RWPE1 (cell line): ENCODE data around the gene ZNF134.

ENCODE experiments used
- CTCF ChIA-PET: fragments of 350-600 bp; sonication (Branson Sonifier 250); formaldehyde crosslinking; extraction: SDS; loops from one replicate; lab custom pipeline; 2021; lab: Yijun Ruan, JAX
- POLR2A ChIA-PET: fragments of 400-600 bp; formaldehyde crosslinking; extraction: SDS; loops from one replicate; lab custom pipeline; 2020; ENCODE audit warnings: antibody characterized with exemption; ENCODE audit not compliant: low non-redundant PET; lab: Yijun Ruan, JAX
- DNase-seq: peaks from one replicate; pipeline ENCODE4 v3.0.0; 2012; ENCODE audit warnings: low spot score
- H3K27ac ChIP-seq: fragments of 450-650 bp; 2 replicates; pipeline ENCODE4 v1.5.1; 2017
- TF ChIP-seq, protein P1 (sequence below): fragments of 450-650 bp; conservative IDR thresholded peaks from 2 replicates; pipeline ENCODE4 v1.5.1; 2017; ENCODE audit warnings: low read depth, mild to moderate bottlenecking

Gene ZNF134

DNA sequence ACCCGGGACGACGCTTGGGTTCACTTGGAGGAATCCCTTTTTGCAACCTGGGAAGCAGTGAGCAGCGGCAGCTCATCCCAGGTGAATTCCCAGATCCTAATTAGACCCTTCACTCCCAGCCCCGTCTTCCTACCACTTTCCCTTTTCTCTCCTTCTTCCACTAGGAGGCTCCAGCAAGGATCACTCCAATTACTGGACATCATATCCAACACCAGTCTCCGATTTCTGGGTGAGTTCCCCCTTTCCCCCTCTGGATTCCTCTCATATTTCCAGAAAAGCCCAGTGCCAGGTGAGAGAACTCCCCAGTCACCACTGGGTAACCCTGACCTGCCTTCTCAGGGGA lies 37.6 kb downstream of the ZNF134 start:
- DNase-seq = no peak
- POLR2A ChIA-PET = no interaction called here
- 0 out of 2 replicates have a peak overlapping the region, but pooled peaks have one; percentile 5 for H3K27ac ChIP-seq
- TF ChIP-seq, protein P1, sequence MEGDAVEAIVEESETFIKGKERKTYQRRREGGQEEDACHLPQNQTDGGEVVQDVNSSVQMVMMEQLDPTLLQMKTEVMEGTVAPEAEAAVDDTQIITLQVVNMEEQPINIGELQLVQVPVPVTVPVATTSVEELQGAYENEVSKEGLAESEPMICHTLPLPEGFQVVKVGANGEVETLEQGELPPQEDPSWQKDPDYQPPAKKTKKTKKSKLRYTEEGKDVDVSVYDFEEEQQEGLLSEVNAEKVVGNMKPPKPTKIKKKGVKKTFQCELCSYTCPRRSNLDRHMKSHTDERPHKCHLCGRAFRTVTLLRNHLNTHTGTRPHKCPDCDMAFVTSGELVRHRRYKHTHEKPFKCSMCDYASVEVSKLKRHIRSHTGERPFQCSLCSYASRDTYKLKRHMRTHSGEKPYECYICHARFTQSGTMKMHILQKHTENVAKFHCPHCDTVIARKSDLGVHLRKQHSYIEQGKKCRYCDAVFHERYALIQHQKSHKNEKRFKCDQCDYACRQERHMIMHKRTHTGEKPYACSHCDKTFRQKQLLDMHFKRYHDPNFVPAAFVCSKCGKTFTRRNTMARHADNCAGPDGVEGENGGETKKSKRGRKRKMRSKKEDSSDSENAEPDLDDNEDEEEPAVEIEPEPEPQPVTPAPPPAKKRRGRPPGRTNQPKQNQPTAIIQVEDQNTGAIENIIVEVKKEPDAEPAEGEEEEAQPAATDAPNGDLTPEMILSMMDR = no peak
- CTCF ChIA-PET = interaction anchor here (0.7 kb wide), 1 partner anchor 19 kb away, joined by 3 read pairs; no protein-coding TSS in a partner anchor

DNA sequence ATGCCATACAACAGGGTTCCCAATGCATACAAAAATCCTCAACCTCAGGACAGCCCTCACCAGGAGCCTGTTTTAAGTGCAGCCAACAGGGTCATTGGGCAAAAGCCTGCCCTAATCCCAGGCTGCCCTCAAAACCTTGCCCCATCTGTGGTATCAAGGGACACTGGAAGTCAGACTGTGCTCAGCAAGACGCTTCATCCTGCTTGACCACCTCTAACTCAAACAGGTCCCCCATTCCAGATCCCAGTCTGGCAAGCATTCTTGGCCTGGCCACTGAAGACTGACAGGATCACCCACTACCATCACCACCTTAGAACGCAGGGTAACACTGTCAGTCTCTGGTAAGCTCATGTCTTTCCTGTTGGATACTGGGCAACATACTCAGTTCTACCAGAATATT lies 39.6 kb downstream of the ZNF134 start:
- POLR2A ChIA-PET = no interaction called here
- no peak overlapping the region for H3K27ac ChIP-seq
- TF ChIP-seq, protein P1 = no peak
- no peak for DNase-seq
- CTCF ChIA-PET = no interaction called here

DNA sequence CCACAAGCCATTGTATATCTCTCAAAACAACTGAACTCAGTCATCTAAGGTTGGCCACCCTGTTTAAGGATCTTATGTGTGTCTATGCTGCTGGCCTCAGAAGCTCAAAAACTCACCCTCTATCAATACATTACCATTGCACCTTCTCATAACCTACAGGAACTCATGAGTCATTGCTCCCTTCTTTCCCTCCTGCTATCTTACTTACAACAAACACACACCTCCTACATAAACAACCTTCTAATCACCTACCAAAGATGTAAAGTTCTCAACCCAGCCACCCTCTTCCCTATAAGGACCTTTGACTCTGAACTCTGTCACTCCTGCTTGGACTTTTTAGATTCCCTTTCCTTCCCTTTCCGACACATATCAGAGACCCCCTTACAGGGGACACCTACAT lies 41.4 kb downstream of the ZNF134 start:
- POLR2A ChIA-PET = no interaction called here
- CTCF ChIA-PET = no interaction called here
- no peak for DNase-seq
- TF ChIP-seq, protein P1 = no peak
- no peak overlapping the region for H3K27ac ChIP-seq

DNA sequence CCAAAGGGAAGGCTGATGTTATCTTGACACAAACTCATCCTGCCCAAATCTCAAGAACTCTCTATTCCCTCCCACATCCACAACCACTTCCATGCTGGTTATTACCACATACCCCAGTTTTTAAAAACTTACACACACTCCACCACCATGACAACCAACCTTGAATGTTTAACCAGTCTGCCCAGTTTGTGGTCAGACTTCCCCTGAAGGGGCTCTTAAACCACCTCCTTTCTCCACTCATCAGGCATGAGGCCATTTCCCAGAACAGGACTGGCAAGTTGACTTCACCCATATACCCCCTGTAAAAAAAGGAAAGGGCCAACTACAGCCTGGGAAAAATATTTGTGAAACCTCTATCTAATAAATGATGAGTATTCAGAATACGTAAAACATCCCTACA lies 42.3 kb downstream of the ZNF134 start:
- no peak overlapping the region for H3K27ac ChIP-seq
- CTCF ChIA-PET = interaction anchor here (0.5 kb wide), 1 partner anchor 307 kb away, joined by 5 read pairs; no protein-coding TSS in a partner anchor
- no peak for DNase-seq
- TF ChIP-seq, protein P1 = no peak
- POLR2A ChIA-PET = no interaction called here

DNA sequence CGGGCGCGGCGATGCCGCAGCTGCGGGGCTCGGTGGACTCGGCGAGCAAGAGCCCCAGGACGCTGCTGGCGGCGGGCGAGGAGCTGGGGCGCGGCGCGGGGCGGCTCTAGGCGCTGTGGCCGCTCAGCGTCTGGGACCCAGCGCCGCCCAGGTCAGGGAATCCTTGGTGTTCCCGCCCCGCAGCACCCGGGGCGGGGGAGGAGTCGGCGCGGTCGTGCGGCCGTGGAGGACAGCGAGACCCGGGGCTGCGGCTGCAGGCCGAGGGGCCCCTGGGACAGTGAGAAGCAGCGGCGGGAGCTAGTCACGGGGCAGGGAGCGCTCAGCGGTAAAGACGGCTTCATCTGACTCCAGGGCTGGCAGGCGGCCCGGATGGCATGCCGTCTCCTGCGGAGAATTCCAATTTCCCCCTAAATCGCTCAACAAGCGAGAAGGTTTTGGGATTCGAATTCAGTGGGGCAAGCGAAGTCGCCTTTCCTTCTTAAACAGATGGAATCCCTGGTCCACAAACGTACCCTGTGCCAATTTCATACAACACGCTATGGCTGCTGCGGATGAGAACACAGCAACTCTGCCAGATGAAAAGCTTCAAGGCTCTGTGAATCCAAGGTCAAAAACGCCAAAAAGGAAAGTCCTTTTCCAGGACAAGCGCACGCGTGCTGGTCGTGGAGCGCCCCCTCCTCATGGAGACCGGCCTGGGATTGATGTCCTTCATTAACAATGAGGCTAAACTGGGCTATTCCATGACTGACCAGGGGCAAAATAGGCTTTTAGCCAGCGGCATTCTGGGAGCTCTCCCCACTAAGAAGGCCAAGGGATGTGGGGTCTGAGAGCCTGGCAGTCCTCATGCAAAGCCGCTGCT lies 50.5 kb downstream of the ZNF134 start:
- ChIA-PET CTCF (interaction anchor here (0.6 kb wide), 1 partner anchor 22 kb away, joined by 4 read pairs; no protein-coding TSS in a partner anchor), POLR2A (no interaction called here)
- H3K27ac ChIP-seq = peak overlapping the region; percentile 59
- TF ChIP-seq, protein P1 = no peak
- peak; percentile 30 for DNase-seq

DNA sequence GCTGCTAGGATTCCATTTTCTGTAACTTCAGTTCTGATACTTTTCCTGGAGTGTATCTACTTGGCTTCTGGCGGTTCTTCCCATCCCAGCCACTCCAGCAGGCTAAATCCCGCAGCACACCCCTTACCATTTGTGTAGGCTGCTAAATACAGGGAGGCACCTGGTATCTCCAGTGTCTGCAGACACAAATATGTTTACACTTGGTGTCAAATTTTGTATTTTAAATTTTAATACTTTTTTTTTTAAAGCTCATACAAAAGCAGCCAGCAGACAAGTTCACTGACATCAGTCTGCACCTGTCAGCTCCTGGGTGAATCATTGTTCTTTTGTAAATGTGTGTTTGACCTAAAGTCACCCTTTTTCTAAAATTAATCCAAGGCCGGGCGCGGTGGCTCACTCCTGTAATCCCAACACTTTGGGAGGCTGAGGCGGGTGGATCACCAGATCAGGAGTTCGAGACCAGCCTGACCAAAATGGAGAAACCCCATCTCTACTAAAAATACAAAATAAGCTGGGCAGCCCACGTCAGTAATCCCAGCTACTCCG lies 51.3 kb downstream of the ZNF134 start:
- TF ChIP-seq, protein P1 = no peak
- no peak overlapping the region for H3K27ac ChIP-seq
- DNase-seq = no peak
- CTCF ChIA-PET = interaction anchor here (0.6 kb wide), 1 partner anchor 23 kb away, joined by 4 read pairs; no protein-coding TSS in a partner anchor
- POLR2A ChIA-PET = no interaction called here
